ENCODE data around the gene GP1BB. TPM values are rescaled to one million over a fixed set of nuclear protein-coding genes. Genes with fewer than 3 reads are reported as not detected.

The GP1BB gene
- total RNA-seq, 1 donor from 2014 or later = 2.0 TPM

DNA sequence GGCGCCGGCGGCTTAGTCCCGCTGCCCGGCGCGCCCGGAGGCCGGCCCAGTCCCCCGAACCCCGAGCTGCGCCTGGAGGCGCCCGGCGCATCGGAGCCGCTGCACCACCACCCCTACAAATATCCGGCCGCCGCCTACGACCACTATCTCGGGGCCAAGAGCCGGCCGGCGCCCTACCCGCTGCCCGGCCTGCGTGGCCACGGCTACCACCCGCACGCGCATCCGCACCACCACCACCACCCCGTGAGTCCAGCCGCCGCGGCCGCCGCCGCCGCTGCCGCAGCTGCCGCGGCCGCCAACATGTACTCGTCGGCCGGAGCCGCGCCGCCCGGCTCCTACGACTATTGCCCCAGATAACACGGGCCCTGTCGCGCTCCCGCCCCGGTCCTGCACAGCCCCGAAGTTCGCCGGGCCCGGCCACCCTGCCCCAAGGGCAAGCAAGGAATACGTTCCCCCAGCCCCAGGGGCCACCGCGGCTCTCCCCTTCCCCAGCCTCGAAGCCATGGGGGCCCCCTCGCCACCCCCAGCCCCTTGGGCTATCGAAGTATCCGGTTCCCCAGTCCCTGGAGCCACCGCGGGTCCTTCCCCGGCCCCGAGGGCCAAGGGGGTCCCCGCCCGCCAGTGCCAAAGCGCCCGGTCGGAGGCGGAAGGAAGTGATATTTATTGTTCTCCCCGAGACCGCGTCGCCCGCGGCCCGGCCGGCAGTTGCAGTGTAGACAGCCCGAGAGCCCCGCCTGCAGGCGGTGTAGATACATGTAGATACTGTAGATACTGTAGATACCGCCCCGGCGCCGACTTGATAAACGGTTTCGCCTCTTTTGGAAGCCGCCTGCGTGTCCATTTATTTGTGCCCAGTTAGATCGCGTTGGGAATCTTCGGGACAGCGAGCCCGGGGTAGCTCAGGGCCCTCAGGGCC lies 43.4 kb downstream of the GP1BB start:
- DNase-seq = no peak

DNA sequence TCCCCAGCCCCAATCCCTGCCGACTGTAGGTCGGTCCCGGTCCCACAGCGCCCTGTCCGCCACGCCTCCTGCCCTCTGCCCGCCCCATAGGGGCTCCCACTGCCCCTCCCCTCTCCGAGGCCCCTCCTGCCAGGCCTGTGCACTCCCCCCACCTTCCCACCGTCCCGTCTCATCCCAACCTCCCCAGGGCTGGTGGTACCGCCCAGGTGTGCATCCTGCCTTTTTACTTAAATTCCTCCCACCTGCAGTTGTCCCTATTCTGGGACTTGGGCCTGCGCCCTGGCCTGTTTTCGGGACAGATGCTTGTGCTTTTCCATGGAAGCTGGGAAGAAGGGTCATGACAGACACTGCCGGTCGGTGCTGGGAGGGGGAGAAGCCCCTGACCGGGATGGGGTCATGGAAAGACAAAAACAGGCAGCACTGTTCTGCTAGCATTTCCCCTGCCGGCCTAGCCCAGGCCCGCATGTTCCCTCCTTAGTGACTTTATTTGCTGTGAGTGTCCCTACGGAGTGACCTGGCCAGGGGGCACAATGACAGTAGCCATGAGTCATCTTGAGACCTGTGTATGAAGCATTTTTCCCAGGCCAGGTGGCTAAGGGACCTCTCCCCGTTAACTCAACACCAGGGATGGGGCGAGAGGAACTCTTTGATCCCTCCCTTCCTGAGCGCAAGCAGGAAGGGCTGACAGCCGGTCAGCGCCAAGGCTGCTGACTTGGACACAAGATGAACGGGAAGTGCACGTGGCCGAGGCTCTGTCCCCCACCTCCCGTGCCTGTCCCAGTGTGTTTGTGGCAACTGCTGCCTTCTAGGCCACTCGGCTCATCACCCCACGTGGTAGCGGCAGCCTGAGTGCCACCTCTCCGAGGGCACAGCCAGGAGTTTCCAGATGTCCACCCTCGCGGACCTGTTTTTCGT lies 44.3 kb downstream of the GP1BB start:
- DNase-seq = no peak

DNA sequence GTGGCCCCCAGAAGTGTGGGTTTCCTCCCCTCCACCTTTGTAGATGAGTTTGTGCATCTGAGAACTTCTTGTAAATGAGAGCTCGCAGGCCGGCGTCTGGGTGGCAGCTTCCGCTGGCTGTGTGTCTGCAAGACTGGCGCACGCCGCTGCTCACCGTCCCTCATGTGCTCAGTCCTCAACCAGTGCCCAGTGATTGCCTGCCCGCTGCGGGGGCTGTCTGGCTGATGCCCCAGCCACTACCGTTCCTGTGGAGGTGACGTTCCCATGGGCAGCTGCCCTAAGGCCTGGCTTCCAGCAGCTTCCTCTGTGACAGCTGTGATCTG lies 46.0 kb downstream of the GP1BB start:
- DNase-seq = no peak

DNA sequence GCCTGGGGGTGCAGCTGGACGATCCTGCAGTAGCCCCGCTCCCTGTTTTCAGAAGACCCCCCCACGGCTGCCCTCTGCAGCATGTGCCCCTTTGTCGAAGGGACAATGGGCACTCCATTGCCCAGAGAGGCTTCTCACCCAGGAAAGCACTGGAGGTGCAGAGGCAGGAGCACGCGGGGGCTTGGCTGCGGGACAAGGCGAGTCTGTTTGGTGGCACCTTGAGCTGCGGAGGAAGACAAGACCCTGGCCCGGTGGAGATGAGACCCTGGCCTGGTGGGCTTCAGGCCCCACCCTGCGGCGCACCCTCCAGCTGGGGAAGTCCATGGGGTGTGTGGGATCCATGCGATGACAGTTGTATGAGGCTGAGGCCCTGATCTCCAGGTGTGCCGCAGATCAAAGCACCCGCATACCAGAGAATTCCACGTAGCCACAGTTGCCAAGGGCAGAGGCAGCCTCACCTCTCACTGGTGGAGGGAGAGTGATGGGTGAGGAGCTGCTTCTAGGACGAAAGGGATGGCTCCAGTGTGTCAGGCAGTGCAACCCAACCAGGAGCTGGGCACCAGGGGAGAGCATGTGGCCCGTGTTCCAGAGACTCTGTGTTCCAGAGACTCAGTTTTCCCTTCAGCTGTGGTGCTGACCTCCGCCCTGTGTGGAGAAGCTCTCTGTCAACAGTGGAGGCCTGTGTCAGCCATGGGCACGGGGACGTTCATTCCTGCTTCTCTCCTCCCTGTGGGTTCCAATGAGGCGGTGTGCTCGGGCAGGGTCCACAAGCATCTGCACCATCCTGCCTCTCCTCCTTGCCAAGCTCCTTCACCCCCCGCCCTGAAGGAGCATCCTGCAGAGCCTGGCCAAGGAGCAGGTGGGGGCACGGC lies 47.2 kb downstream of the GP1BB start:
- DNase-seq = no peak

DNA sequence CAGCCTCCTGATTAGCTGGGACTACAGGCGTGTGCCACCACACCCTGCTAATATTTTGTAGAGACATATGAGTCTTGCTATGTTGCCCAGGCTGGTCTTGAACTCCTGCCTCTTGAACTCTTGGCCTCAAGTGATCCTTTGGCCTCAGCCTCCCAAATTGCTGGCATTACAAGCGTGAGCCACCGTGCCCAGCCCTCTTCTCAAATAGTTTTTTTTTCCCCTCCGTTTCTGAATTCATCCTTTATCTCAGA lies 49.0 kb downstream of the GP1BB start:
- DNase-seq = no peak

DNA sequence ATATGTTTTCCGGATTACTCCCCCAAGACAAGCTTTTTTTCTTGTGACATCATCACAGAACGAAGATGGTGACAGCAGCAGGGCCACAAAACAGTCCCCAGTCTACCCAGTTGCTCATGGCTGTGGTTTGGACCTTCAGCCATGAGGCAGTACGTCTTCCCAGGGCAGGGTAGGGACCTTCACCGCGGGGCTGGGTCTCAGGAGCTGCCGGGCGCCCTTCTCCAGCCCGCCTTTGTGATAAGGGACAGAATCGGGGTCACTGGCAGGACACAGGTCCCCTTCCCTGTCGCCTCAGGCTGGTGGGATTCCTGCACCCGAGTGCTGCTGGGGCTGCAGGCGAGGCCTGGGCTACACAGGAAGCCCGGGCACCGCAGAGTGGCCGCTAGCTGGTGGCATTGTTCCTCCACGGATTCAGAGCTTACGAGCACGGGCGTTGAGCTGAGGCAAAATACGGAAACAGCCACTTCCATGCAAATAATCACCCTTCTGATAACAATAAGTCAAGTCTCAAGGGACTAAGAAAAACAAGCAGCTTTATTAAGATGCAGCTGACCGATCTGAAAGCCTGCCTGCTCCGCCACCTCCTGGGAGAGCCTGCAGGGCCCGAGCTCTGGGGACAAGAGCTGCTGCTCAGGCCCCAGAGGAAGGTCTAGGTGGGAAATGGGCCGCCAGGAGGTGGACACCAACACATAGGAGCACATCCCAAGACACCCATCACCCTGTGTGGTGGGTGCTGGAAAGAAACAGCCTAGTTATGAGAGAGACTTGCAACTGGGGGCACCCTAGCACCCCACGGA lies 49.5 kb downstream of the GP1BB start:
- no peak for DNase-seq

DNA sequence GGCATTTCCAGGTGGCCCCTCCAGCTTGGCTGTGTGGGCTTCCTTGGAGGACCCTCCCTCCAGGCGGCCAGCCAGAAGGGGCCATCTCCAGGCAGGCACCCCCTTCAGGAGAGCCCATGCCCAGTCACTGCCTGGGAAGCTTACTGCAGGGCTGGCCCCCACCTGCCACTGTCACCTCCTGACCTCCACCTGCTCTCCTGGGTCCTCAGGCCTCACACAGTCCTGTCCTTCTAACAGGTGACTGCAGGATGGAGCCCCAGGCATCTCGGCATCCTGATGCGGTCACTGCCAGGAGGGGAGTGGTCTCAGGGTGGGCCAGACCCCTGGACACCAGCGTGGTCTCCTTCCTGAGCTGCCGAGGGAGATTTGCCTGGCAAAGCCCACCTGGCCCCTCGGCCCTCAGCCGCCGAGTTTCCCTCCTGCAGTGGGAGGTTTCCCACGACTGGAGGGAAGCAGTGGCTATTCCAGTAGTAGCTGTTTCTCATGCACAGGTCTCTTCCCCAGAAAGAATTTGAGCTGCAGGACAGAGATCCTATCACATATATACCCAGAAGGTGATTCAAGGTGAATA lies 50.2 kb downstream of the GP1BB start:
- no peak for DNase-seq

Other genes with a start within 250 kb of the GP1BB start
- 21.2 TPM for gene UFD1, start 244.3 kb upstream of the GP1BB start, total RNA-seq
- gene CDC45, start 243.6 kb upstream of the GP1BB start, total RNA-seq = 6.0 TPM
- 47.5 TPM for gene CLDN5, start 199.1 kb upstream of the GP1BB start, total RNA-seq
- 33.7 TPM for gene SEPTIN5, start 9.0 kb upstream of the GP1BB start, total RNA-seq
- gene TBX1, start 37.2 kb downstream of the GP1BB start, total RNA-seq = 4.8 TPM
- gene GNB1L, start 131.3 kb downstream of the GP1BB start, total RNA-seq = 2.1 TPM
- 14.7 TPM for gene RTL10, start 131.3 kb downstream of the GP1BB start, total RNA-seq
- 55.2 TPM for gene COMT, start 218.2 kb downstream of the GP1BB start, total RNA-seq
- gene TXNRD2, start 218.3 kb downstream of the GP1BB start, total RNA-seq = 12.2 TPM

All from skin of body (tissue), 2 donors.